GM12872 (cell line): ENCODE results near the gene CNOT10.

Experiments
- CTCF ChIP-seq: IDR thresholded peaks from 3 replicates; pipeline ENCODE4 v1.5.1; 2011; ENCODE audit warnings: low read depth, mild to moderate bottlenecking, low read length, moderate library complexity; ENCODE audit not compliant: insufficient read depth

CNOT10 gene

GRCh38 chr3:32655167-32655566, 29.8 kb upstream of the CNOT10 start:
- no peak for TF ChIP-seq CTCF

- no peak for TF ChIP-seq CTCF
Measured at GRCh38 chr3:32660634-32661033, 24.4 kb upstream of the CNOT10 start.

- TF ChIP-seq CTCF, result no peak
Measured at GRCh38 chr3:32662647-32663046, 22.3 kb upstream of the CNOT10 start.

GRCh38 chr3:32667072-32667582, 17.9 kb upstream of the CNOT10 start:
- no peak for TF ChIP-seq CTCF

GRCh38 chr3:32675164-32675563, 9.8 kb upstream of the CNOT10 start:
- no peak for TF ChIP-seq CTCF

- no peak for TF ChIP-seq CTCF
Measured at GRCh38 chr3:32675650-32676049, 9.3 kb upstream of the CNOT10 start.

- TF ChIP-seq CTCF, result no peak
Measured at GRCh38 chr3:32681811-32682210, 3.2 kb upstream of the CNOT10 start.
